ACC112 (cell line): ENCODE data around the gene SARNP.
A peak's percentile ranks its signal among the peaks of the same experiment; 100 is the strongest.

Experiments
- H2AFZ ChIP-seq: fragments of 200-600 bp; sonication (generic); one replicate; pipeline ENCODE4 v1.6.0; 2017; ENCODE audit warnings: antibody characterized with exemption, low read length; ENCODE audit not compliant: unreplicated experiment
- H3K27ac ChIP-seq: fragments of 200-600 bp; sonication (generic); 2 replicates; pipeline ENCODE4 v1.5.1; 2014; ENCODE audit warnings: low read depth, mild to moderate bottlenecking, antibody characterized with exemption, low read length, moderate library complexity
- H3K27me3 ChIP-seq: fragments of 200-600 bp; sonication (generic); 2 replicates; pipeline ENCODE4 v1.6.1; 2014; ENCODE audit warnings: mild to moderate bottlenecking, antibody characterized with exemption, low read length, moderate library complexity, mixed read lengths; ENCODE audit not compliant: insufficient read depth
- H3K36me3 ChIP-seq: fragments of 200-600 bp; sonication (generic); 2 replicates; pipeline ENCODE4 v1.6.1; 2016; ENCODE audit warnings: mild to moderate bottlenecking, antibody characterized with exemption, low read length, moderate library complexity, mixed read lengths; ENCODE audit not compliant: insufficient read depth
- H3K4me1 ChIP-seq: fragments of 200-600 bp; sonication (generic); one replicate; pipeline ENCODE4 v1.6.1; 2016; ENCODE audit warnings: low read length, mixed read lengths; ENCODE audit not compliant: insufficient read depth, unreplicated experiment, control insufficient read depth
- H3K4me3 ChIP-seq: fragments of 200-600 bp; sonication (generic); 2 replicates; pipeline ENCODE4 v1.5.1; 2014; ENCODE audit warnings: mild to moderate bottlenecking, low read depth, low read length
- H3K79me2 ChIP-seq: fragments of 200-600 bp; sonication (generic); one replicate; pipeline ENCODE4 v1.6.0; 2016; ENCODE audit warnings: low read length; ENCODE audit not compliant: control insufficient read depth, unreplicated experiment, insufficient read depth

The SARNP gene

GRCh38 chr12:55733858-55734257 is 83.7 kb downstream of the SARNP start:
- Histone ChIP-seq H3K27ac (no peak overlapping the region), H3K4me3 (no peak overlapping the region), H3K4me1 (peaks cover 24% of the 10 kb centered on the region), H3K27me3 (no peaks in the 10 kb centered on the region), H3K36me3 (no peaks in the 10 kb centered on the region), H2AFZ (no peak overlapping the region), H3K79me2 (peaks cover 16% of the 10 kb centered on the region)

DNA sequence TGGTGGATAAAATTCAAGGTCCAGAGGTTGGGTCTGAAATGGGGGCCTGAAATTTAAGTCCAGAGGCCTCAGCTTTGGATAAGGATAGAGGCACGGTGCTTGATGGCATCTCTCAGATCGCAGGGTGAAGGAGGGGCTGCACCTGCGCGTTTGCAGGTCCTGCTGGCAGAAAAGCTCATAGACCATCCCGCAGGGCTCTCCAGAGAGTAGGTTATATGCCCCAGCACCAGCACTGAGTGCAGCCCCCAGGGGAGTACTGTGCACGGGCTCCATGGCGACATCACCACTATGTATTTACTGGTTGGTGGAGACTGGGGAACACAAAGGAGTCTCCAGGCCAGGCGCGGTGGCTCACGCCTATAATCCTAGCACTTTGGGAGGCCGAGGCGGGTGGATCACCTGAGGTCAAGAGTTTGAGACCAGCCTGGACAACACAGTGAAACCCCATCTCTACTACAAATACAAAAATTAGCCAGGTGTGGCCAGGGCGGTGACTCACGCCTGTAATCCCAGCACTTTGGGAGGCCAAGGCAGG is 84.4 kb downstream of the SARNP start:
- no peaks in the 10 kb centered on the region for H3K36me3 ChIP-seq
- H2AFZ ChIP-seq = no peak overlapping the region
- H3K4me3 ChIP-seq = no peak overlapping the region
- peaks cover 23% of the 10 kb centered on the region for H3K79me2 ChIP-seq
- H3K27ac ChIP-seq = no peak overlapping the region
- peaks cover 23% of the 10 kb centered on the region for H3K4me1 ChIP-seq
- no peaks in the 10 kb centered on the region for H3K27me3 ChIP-seq

- H3K27ac ChIP-seq = no peak overlapping the region
Measured at GRCh38 chr12:55732288-55732687, 85.2 kb downstream of the SARNP start.

DNA sequence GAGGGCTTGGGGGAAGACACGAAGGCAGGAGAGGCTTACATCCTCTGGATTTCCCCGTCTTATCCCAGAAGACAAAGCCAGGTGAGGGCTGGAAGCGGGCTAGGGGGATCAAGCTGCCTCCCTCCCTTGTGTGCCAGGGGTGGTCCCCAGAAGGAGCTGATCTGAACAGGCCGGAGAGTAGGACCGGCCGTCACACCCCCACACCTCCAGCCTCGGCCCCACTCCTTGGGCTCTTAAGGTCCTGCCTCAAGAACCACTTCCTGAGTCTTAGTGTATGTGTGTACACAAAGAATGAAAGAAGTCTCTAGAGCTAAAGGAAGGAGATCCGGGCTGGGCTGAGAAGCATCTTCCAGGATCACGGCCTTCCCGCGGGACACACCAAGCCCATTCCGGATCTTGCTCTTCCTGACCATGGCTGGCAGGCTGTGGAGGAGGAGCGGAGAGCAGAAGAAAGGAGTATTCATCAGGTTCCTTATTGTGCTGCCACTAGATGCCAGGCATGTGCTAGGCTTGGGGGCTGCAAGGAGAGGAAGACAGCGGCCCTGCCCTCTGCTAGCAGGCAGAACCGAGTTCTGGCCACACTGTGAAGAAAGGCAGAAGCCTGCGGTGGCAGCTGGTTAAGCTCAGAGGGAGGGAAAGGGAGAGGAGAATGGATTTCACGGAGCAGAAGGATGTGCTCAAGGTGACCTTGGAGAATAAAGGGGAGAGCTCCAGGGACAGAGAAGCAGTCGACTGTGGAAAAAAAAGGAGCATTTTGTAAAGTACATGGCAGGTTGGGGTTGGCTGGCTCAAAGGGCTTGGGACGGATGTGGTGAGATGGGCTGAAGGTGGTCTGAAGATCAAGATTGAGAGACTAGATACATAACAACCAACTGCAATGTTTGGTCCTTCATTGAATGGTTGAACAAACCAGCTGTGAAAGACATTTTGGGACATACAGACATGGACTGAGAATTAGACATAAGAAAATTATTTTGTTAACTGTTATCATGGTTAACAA is 87.4 kb downstream of the SARNP start:
- H3K36me3 ChIP-seq = peaks cover 18% of the 10 kb centered on the region; the same call in 1 of the 2 replicates
- peak overlapping the region; percentile 52 for H2AFZ ChIP-seq
- no peaks in the 10 kb centered on the region for H3K27me3 ChIP-seq
- peak overlapping the region; percentile 98 for H3K4me3 ChIP-seq
- peak overlapping the region; percentile 95 for H3K27ac ChIP-seq
- peaks cover 31% of the 10 kb centered on the region for H3K4me1 ChIP-seq
- peaks cover 50% of the 10 kb centered on the region for H3K79me2 ChIP-seq

More at GRCh38 chr12:55732288-55732687, 85.2 kb downstream of the SARNP start:
- Histone ChIP-seq H3K4me1 (peaks cover 15% of the 10 kb centered on the region), H3K27me3 (no peaks in the 10 kb centered on the region), H3K4me3 (no peak overlapping the region), H3K79me2 (peaks cover 31% of the 10 kb centered on the region), H2AFZ (no peak overlapping the region), H3K36me3 (peaks cover under 1% of the 10 kb centered on the region; the same call in 1 of the 2 replicates)

GRCh38 chr12:55728939-55729818 is 88.3 kb downstream of the SARNP start, which contains the start of gene CD63:
TSS of gene CD63 (minus strand) at chr12:55729009. CDS start at chr12:55728341, 668 bp downstream.
- Histone ChIP-seq H3K4me3 (peak within 1 kb of the TSS; percentile 98), H3K27me3 (no peaks in the 10 kb centered on the region), H3K27ac (peak within 1 kb of the TSS; percentile 95), H3K36me3 (peaks cover 22% of the 10 kb centered on the region; the same call in 1 of the 2 replicates), H2AFZ (peak within 1 kb of the TSS; percentile 52), H3K4me1 (peaks cover 40% of the 10 kb centered on the region), H3K79me2 (peaks cover 51% of the 10 kb centered on the region)

- Histone ChIP-seq H3K79me2 (peaks cover 57% of the 10 kb centered on the region), H3K36me3 (peaks cover 24% of the 10 kb centered on the region; the same call in 1 of the 2 replicates), H3K4me3 (peak overlapping the region; percentile 98), H2AFZ (no peak overlapping the region), H3K27ac (peak overlapping the region; percentile 95), H3K27me3 (no peaks in the 10 kb centered on the region), H3K4me1 (peaks cover 48% of the 10 kb centered on the region)
Measured at GRCh38 chr12:55728186-55728938, 89.2 kb downstream of the SARNP start.

- H3K36me3 ChIP-seq = peaks cover 24% of the 10 kb centered on the region; the same call in 1 of the 2 replicates
- H3K79me2 ChIP-seq = peaks cover 57% of the 10 kb centered on the region
- peak overlapping the region; percentile 98 for H3K4me3 ChIP-seq
- H3K4me1 ChIP-seq = peaks cover 52% of the 10 kb centered on the region
- H3K27me3 ChIP-seq = no peaks in the 10 kb centered on the region
- no peak overlapping the region for H2AFZ ChIP-seq
- H3K27ac ChIP-seq = peak overlapping the region; percentile 95
Measured at GRCh38 chr12:55727643-55728185, 89.8 kb downstream of the SARNP start.

DNA sequence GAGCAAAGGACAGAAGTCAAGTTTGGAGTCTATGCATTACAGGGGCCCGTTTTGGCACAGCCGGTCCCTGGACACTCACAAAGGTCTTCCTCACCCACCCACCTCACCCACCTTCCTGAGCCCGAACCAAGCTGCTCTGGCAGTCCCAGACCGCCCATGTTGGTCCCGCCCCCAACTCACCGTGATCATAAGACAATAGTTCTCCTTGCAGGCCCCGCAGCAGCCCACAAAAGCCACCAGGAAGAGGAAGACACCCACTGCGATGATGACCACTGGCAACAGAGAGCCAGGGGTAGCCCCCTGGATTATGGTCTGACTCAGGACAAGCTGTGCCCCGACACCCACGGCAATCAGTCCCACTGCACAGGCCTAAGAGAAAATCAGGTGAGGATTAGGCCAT is 90.6 kb downstream of the SARNP start:
- Histone ChIP-seq H2AFZ (no peak overlapping the region), H3K4me3 (peak overlapping the region; percentile 98), H3K79me2 (peaks cover 54% of the 10 kb centered on the region), H3K4me1 (peaks cover 47% of the 10 kb centered on the region), H3K27me3 (no peaks in the 10 kb centered on the region), H3K27ac (peak overlapping the region; percentile 95), H3K36me3 (peaks cover 24% of the 10 kb centered on the region; the same call in 1 of the 2 replicates)

- Histone ChIP-seq H3K79me2 (peaks cover 49% of the 10 kb centered on the region), H3K27ac (no peak overlapping the region), H3K4me1 (peaks cover 53% of the 10 kb centered on the region), H2AFZ (no peak overlapping the region), H3K27me3 (no peaks in the 10 kb centered on the region), H3K4me3 (peak overlapping the region; percentile 42; the same call in 1 of the 2 replicates), H3K36me3 (peaks cover 24% of the 10 kb centered on the region; the same call in 1 of the 2 replicates)
Measured at GRCh38 chr12:55725556-55725955, 92.0 kb downstream of the SARNP start.
